GM12878 (cell line): ENCODE results near the gene PITPNM1. TPM values are rescaled to one million over a fixed set of nuclear protein-coding genes. Genes with fewer than 3 reads are reported as not detected.

ENCODE experiments used
- ATAC-seq: fragments of 200-7000 bp; cut with Tn5 transposase; 3 replicates; pipeline ENCODE4 v1.9.1; 2020; ENCODE audit warnings: mild to moderate bottlenecking, moderate library complexity
- BruUV-seq: library from RNA; stranded (reverse); fragments of 400-500 nt; replicated peaks from 2 replicates; lab custom pipeline; 2021; lab: Mats Ljungman, UMichigan
- CTCF ChIA-PET: fragments of 300-600 bp; sonication (Branson Sonifier 250); formaldehyde crosslinking; extraction: SDS; loops from one replicate; lab custom pipeline; 2021; ENCODE audit warnings: inconsistent platforms; lab: Yijun Ruan, JAX
- POLR2A ChIA-PET: fragments of 350-600 bp; formaldehyde crosslinking; extraction: SDS; loops from one replicate; lab custom pipeline; 2021; ENCODE audit warnings: inconsistent platforms; lab: Charles Lee
- RAD21 ChIA-PET: fragments of 300-600 bp; sonication (Branson Sonifier 250); formaldehyde crosslinking; loops from one replicate; lab custom pipeline; 2023; ENCODE audit warnings: antibody characterized with exemption; ENCODE audit not compliant: unreplicated experiment; lab: Charles Lee
- SMC1A ChIA-PET: fragments of 300-600 bp; sonication (Branson Sonifier 250); formaldehyde crosslinking; loops from one replicate; lab custom pipeline; 2023; ENCODE audit not compliant: unreplicated experiment, uncharacterized antibody; lab: Charles Lee
- DNase-seq: peaks from one replicate; pipeline ENCODE4 v3.0.0-alpha.2; 2011; ENCODE audit warnings: low read depth, low spot score
- FAIRE-seq: peaks from 3 replicates; lab custom pipeline; 2011; peaks lifted over from hg19 to GRCh38; lab: Jason Lieb, UNC
- H2AFZ ChIP-seq: 2 replicates; pipeline ENCODE4 v1.6.0; 2011; ENCODE audit warnings: low read depth, low read length, control low read depth; ENCODE audit not compliant: control insufficient read depth
- H3K27ac ChIP-seq: 2 replicates; pipeline ENCODE4 v1.5.1; 2011; ENCODE audit warnings: control low read depth; ENCODE audit not compliant: control insufficient read depth, insufficient read depth
- H3K27me3 ChIP-seq, 2 experiments: replicated peaks in 1 of 2; 2 replicates each; pipeline versions ENCODE4 v1.6.0 to v1.6.1; 2011; ENCODE audit warnings: low read length in 1 of 2; ENCODE audit not compliant: control insufficient read depth in 2 of 2, insufficient read depth in 2 of 2
- H3K36me3 ChIP-seq, 2 experiments: 2 replicates each; pipeline ENCODE4 v1.5.1; 2011; ENCODE audit warnings: low read length in 1 of 2; ENCODE audit not compliant: control insufficient read depth in 2 of 2, insufficient read depth in 2 of 2
- H3K4me1 ChIP-seq: 2 replicates; pipeline ENCODE4 v1.6.1; 2011; ENCODE audit warnings: mild to moderate bottlenecking, low read length, moderate library complexity, mixed read lengths; ENCODE audit not compliant: control insufficient read depth, insufficient read depth
- H3K4me2 ChIP-seq: 2 replicates; pipeline ENCODE4 v1.6.0; 2011; ENCODE audit warnings: control low read depth; ENCODE audit not compliant: control insufficient read depth, insufficient read depth
- H3K4me3 ChIP-seq: fragments of 200-600 bp; sonication (generic); 2 replicates; pipeline ENCODE4 v1.5.1; 2016
- H3K79me2 ChIP-seq: 2 replicates; pipeline ENCODE4 v1.6.0; 2011; ENCODE audit warnings: low read length; ENCODE audit not compliant: control insufficient read depth, insufficient read depth
- H3K9ac ChIP-seq: 2 replicates; pipeline ENCODE4 v1.8.0; 2011; ENCODE audit warnings: low read length, control low read depth, mixed read lengths; ENCODE audit not compliant: control insufficient read depth, insufficient read depth
- H3K9me3 ChIP-seq: replicated peaks from 3 replicates; pipeline ENCODE4 v1.5.1; 2011; ENCODE audit warnings: mild to moderate bottlenecking, low read length; ENCODE audit not compliant: control insufficient read depth, insufficient read depth
- H4K20me1 ChIP-seq: 2 replicates; pipeline ENCODE4 v1.6.0; 2011; ENCODE audit not compliant: control insufficient read depth, insufficient read depth
- CHD2 ChIP-seq: IDR thresholded peaks from 2 replicates; pipeline ENCODE4 v1.6.1; 2011; ENCODE audit warnings: low read depth, low read length, improper control_type of control experiment, borderline replicate concordance
- GABPA ChIP-seq: IDR thresholded peaks from 2 replicates; pipeline ENCODE4 v1.6.1; 2014; ENCODE audit warnings: antibody characterized with exemption, low read depth, mild to moderate bottlenecking, inconsistent platforms
- MTA2 ChIP-seq: fragments of 450-650 bp; IDR thresholded peaks from 2 replicates; pipeline ENCODE4 v1.6.1; 2016; ENCODE audit warnings: low read depth, mild to moderate bottlenecking, moderate library complexity
- ZBTB11 ChIP-seq: fragments of 450-650 bp; formaldehyde crosslinking; IDR thresholded peaks from 2 replicates; pipeline ENCODE4 v1.5.0; 2022; ENCODE audit warnings: mild to moderate bottlenecking, missing genetic modification characterization
- ZNF217 ChIP-seq: fragments of 450-650 bp; IDR thresholded peaks from 2 replicates; pipeline ENCODE4 v1.6.1; 2017; ENCODE audit warnings: antibody characterized with exemption, mild to moderate bottlenecking
- ZNF687 ChIP-seq: fragments of 450-650 bp; IDR thresholded peaks from 2 replicates; pipeline ENCODE4 v1.6.1; 2017; ENCODE audit warnings: mild to moderate bottlenecking, moderate library complexity
- ZSCAN29 ChIP-seq: fragments of 450-650 bp; IDR thresholded peaks from 2 replicates; pipeline ENCODE4 v1.6.1; 2017; ENCODE audit warnings: mild to moderate bottlenecking, moderate library complexity
- WGBS: methylation state at CpG from one replicate; pipeline ENCODE4 v1.1.6; 2016; ENCODE audit warnings: low lambda C conversion rate; ENCODE audit not compliant: insufficient replicate concordance, insufficient coverage; ENCODE audit errors: missing lambda C conversion rate; 5-methylcytosine and 5-hydroxymethylcytosine counted together
- in situ Hi-C: fragments of 300-500 bp; cut with MboI; formaldehyde crosslinking; loops from 9 replicates; pipeline ENCODE4 v1.14.3; 2018; ENCODE audit warnings: mixed read lengths
- intact Hi-C: fragments of 100-400 bp; cut with micrococcal nuclease; formaldehyde crosslinking; loops from one replicate; pipeline ENCODE4 v1.14.2; 2022; ENCODE audit not compliant: unreplicated experiment
- polyA plus RNA-seq, 11 experiments: library from polyadenylated mRNA; depleted of rRNA in 4 of 11; unstranded in 6 of 11; stranded (reverse) in 5 of 11; fragments of >200 nt; fragmentation: Nextera tagmentation in 4 of 11; fragmentation: Illumina TruSeq in 1 of 11; extraction: Ambion mirVana in 4 of 11; extraction: Trizol in 1 of 11; gene quantifications; 1 replicate in 1 of 11; 2 replicates in 10 of 11; pipeline versions ENCODE4 v1.2.1 to v1.2.3, GENCODE V29; 2011 to 2016; ENCODE audit warnings: inconsistent platforms in 2 of 11, missing spikeins in 2 of 11, low read depth in 1 of 11
- total RNA-seq, 4 experiments: library from RNA; depleted of rRNA in 3 of 4; stranded (reverse); fragments of >200 nt in 3 of 4; fragmentation: Illumina TruSeq in 1 of 4; extraction: Trizol in 1 of 4; gene quantifications; 2 replicates each; pipeline versions ENCODE4 v1.2.1 to v1.2.3, GENCODE V29; 2013 to 2021

PITPNM1 gene
- total and polyA plus RNA-seq, 10 of the 15 experiments (the other 5 are each of a cell fraction or from before 2014, with no cell fraction given), result 0.11 to 56.8 (median 16.5) TPM

- FAIRE-seq (no peak), DNase-seq (no peak), ATAC-seq (no peak)
- H4K20me1 ChIP-seq, result no peaks in the 10 kb centered on the region; the same call in 1 of the 2 replicates
- no peaks in the 10 kb centered on the region for H3K9me3 ChIP-seq
- SMC1A ChIA-PET, result no interaction called here
- 96% methylated on average over 19 of the region's 21 CpGs for WGBS
- no peak overlapping the region for H3K4me3 ChIP-seq
- in situ Hi-C loops (no loop called here), intact Hi-C loops (no loop called here)
- no peak overlapping the region for H2AFZ ChIP-seq
- no peaks in the 10 kb centered on the region for H3K27me3 ChIP-seq
- H3K4me1 ChIP-seq, result no peaks in the 10 kb centered on the region; the same call in 1 of the 2 replicates
- peaks cover 0 to 10% of the 10 kb centered on the region in 2 experiments; a peak in 3 of 4 replicates for H3K36me3 ChIP-seq
- CTCF ChIA-PET, result no interaction called here
- H3K9ac ChIP-seq, result no peak overlapping the region
- H3K4me2 ChIP-seq, result no peak overlapping the region
- H3K27ac ChIP-seq, result no peak overlapping the region
- BruUV-seq, result no TSS peak
- POLR2A ChIA-PET, result no interaction called here
- no peak for TF ChIP-seq CHD2
- TF ChIP-seq GABPA, result no peak
- TF ChIP-seq ZNF217, result no peak
- no peak for TF ChIP-seq MTA2
- no peak for TF ChIP-seq ZBTB11 (CRISPR knock-in tag)
- TF ChIP-seq ZNF687, result no peak
- no peak for TF ChIP-seq ZSCAN29
- no peaks in the 10 kb centered on the region for H3K79me2 ChIP-seq
- RAD21 ChIA-PET, result no interaction called here
Measured at GRCh38 chr11:67498544-67498972, 6.6 kb downstream of the PITPNM1 start.
